Middle frontal gyrus (tissue), 1 donor: ENCODE results near the gene COA6.

ENCODE experiments used
- DNase-seq: peaks from one replicate; pipeline ENCODE4 v3.0.0-alpha.2; 2015; ENCODE audit warnings: low spot score; ENCODE audit errors: extremely low spot score

Gene COA6

DNA sequence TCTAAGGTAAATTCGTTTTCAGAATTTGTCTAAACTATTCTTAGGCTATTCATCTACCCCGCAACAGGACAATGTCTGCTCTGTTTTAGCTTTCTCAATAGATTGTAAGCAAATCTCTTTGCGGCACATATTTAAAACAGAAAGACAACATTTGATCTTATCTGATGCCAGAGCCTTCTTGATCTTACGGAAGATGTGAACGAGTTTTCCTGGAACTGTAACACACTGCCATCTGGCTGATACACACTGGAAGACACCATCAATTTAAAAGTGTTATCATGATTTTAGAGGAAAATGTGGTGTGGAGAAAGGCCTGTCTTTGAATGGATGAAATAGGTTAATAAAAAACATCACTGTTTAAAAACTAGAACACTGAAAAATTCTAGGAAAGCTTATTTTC is 36.1 kb downstream of the COA6 start:
- no peak for DNase-seq

DNA sequence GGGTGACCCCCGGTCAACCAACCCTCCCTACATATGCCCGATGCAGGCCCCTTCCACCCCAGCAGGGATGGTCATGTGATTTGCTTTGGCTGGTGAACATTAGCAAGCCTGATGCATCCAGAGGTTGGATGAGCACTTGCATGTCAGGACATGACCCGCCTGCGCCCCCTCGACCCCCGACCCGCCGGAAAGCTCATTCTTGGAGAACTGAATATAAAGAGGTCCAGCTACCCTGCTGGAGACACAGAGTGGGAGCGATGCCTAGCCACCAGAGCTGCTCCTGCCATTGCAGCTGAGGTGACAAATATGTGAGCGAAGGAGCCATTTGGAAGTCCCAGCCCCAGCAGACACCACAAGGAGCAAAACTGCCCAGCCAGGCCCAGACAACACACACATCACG is 39.6 kb downstream of the COA6 start:
- DNase-seq, result no peak

DNA sequence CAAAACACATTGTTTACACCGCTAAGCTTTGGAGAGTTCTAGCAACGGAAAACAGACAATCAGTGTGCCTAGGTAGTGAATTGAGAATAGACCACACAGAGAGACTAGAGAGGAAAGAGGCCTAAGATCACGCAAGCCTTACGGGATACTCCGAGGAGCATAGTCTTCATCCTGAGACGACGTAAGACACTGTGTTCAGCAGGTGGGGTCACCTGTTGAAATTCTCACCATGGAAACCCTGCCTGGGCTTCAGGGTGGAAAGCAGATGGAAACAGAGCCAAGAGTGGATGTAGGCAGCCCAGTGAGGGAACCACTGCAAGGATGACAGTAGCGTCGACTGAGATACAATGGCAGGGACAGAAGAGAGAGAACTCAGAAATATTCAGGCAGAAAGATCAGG is 40.2 kb downstream of the COA6 start:
- DNase-seq, result no peak

DNA sequence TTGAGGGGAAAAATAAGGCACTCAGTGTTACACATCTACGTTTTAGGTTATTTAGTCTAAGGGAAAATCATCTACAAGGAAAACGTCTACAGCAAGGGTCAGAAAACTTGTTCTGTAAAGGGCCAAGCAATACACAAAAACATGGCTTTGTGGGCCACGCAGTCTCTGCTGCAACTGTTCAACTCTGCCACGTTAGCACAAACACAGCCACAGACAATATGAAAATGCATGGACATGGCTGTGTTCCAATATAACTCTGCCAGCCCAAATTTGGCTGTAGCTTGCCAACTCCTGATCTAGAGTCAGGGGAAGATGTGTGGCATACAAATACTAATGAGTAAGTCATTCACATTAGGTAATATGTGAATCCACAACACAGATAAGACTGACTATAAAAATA is 40.7 kb downstream of the COA6 start:
- DNase-seq, result no peak

DNA sequence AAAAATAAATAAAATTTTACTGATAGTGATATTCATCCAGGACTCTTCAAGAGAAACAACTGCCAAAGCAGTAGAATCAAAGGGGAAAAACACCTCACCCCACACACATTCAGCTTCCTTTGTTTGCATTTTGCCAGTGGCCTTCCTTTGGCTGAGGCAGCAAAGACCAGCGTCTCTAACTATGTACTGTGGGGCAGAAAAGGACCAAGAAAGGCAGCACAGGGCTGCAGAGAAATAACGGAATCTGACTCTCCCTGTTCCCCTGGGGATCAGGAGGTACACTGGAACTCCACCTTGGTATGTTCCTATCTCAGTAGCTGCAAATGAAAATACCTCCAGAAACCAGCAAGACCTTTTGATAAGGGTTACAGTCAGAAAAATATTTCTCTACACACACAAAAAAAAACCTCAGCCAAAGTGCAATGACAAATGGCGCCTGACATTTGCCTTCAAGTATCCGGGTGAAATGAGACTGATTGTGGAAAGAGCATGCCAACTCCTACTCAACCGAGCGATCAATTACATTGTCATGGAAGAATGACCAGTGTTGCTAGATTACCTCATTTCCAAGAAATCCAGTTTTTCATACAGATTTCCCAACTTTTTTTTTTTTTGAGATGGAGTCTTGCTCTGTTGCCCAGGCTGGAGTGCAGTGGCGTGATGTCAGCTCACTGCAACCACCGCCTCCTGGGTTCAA is 54.8 kb downstream of the COA6 start:
- no peak for DNase-seq

DNA sequence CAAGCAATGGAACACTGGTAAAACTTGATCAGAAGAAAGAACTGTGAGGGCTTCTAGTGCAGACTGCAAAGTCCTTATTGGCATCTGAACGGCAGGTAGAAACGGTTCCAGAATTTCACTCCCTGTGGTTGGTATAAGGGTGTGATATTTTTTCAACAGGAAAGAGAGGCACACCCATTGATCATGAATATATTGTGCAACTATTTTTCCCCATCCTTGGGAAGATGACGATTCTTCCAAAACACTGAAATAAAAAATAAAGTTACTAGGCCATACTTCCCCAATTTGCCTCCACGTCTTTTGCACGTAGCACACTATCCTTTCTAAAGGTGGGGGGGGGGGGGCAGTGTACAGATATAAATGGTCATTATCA is 56.2 kb downstream of the COA6 start:
- DNase-seq, result no peak

DNA sequence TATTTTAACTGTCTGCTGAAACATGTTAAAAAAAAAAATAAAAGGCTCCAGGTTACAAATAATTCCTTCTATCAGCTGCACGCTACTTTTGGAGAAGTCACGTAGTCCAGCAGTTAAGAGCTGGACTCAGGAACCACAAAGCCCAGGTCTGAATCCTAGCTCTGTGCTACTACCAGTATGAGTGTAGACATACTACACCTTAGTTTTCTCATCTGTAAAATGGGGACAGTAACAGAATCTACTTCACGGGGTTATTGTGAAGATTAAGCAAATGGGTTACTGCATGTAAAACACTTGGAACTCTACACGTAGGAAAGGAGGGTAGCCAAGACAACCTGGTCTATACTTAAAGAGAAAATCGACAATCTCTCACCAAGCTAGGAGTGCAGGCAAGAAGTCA is 57.4 kb downstream of the COA6 start:
- no peak for DNase-seq

DNA sequence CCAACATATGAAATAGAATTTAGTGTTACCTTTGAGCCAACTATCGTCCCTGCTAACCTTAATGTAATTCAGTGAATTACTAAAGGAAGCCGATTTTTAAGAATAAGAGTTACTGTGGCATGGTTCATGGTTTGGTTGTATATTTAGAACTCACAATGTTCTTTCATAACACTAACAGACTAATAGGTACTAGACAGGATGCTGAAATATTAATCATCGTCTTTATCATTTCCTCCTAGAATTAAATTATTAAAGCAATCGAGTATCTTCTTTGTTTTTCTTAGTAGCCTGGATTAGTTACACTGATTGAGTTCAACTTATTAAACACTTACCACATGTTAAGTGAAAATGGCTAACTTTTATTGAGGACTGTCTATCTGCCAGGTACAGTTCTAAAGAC is 58.0 kb downstream of the COA6 start:
- no peak for DNase-seq

DNA sequence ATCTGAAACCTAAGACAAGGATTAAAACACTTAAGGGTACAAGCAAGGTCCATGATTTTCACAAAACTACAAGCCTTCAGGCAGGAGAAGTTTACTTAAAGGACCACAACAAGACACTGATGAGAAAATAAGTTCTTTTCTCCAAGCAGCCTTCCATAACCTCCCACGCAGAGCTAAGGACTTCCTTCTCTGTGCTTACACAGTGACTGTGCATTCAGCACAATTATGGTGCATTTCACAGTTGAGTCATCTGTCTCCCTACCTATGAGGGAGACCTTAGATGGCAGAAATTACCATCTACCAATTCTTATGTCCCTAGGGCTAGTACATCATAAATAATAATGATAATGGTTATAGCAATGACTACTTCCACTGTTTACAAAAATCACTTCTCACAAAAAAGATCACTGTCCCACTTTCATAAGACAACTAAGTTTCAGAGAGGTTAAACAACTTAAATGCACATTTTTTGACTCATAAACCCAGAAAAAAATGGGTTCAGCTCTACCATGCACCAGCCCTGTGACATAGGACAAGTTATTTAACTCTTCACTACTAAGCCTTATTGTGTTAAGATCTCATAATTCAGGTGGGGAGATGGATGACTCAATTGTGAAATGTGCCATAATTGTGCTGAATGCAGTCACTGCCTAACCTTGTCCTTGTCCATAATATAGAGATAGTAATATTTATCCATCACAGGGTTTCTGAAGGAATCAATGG is 60.5 kb downstream of the COA6 start:
- no peak for DNase-seq
